Measurements from ENCODE around the gene AMY1A. TPM values are rescaled to one million over a fixed set of nuclear protein-coding genes. Genes with fewer than 3 reads are reported as not detected.

AMY1A gene
- total RNA-seq: not detected in 2 replicates

GRCh38 chr1:103655460-103655859 is at the start of gene AMY1A:
AMY1A (plus strand) TSS chr1:103655760; CDS start chr1:103656331, 571 bp downstream.

GRCh38 chr1:103616994-103617477 is 38.5 kb upstream of the AMY1A start, which contains the start of gene AMY2A:
AMY2A (plus strand) TSS chr1:103617427; CDS start chr1:103617441, 14 bp downstream.

GRCh38 chr1:103696110-103696509 is 40.5 kb downstream of the AMY1A start, which contains the start of gene AMY1B:
AMY1B (minus strand) TSS chr1:103696210; CDS start chr1:103695639, 571 bp downstream.

Other genes starting within 250 kb of the AMY1A start
- gene RNPC3, start 130.1 kb upstream of the AMY1A start, total RNA-seq: 10.6 and 15.7 TPM in 2 replicates
- 0.37 and 1.5 TPM in 2 replicates for gene AMY2B, start 84.2 kb upstream of the AMY1A start, total RNA-seq
- gene AMY2A, start 38.3 kb upstream of the AMY1A start, total RNA-seq: not detected in 2 replicates
- not detected in 2 replicates for gene AMY1B, start 40.5 kb downstream of the AMY1A start, total RNA-seq
- gene AMY1C, start 94.1 kb downstream of the AMY1A start, total RNA-seq: 1.4 and 1.7 TPM in 2 replicates

Data from airway epithelial cell (primary cell).